ENCODE data around the gene DGKD. TPM values are rescaled to one million over a fixed set of nuclear protein-coding genes. Genes with fewer than 3 reads are reported as not detected.

Gene DGKD
- polyA plus RNA-seq, 3 donors: 14.5 to 67.5 (median 16.6) TPM

DNA sequence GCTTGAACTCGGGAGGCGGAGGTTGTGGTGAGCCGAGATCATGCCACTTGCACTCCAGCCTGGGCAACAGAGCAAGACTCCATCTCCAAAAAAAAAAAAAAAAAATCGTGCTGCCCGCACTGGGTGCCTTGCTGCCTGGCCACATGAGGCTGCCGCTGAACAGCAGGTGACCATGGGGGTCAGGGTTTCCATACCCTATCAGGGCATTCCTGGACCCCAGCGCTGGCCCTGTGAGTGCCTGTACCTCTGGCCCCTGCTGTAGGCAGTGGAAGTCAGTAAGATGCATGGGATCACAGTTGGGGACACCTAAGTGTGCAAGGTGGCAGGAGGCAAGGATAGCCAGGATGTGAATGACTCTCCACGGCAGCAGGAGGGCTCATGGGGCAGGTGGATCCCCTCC lies 27.8 kb upstream of the DGKD start:
- no peaks in the 10 kb centered on the region for H4K20me1 ChIP-seq (ENCODE audit: insufficient read depth, low read length)
- H2AFZ ChIP-seq (ENCODE audit: insufficient read depth, low read depth, low read length, poor library complexity, severe bottlenecking): no peak overlapping the region
- peaks cover 0 to 4% (median 1%) of the 10 kb centered on the region in 3 donors for H3K27me3 Mint-ChIP-seq (ENCODE audit: low read depth in 3 of 3)
- H3K79me2 ChIP-seq (ENCODE audit: insufficient read depth, low read length): no peaks in the 10 kb centered on the region
- 92% methylated on average over 8 of the region's 8 CpGs for WGBS (ENCODE audit: insufficient coverage)
- peaks cover 35% of the 10 kb centered on the region for H3K4me1 Mint-ChIP-seq
- no peak overlapping the region for H3K4me3 ChIP-seq (replicated peaks in 1 of 3; ENCODE audit: low read depth in 2 of 3, low read length in 3 of 3)
- H3K4me1 ChIP-seq (ENCODE audit: control insufficient read depth in 1 of 2, insufficient read depth in 2 of 2, low read length in 2 of 2): peaks cover 26 to 27% of the 10 kb centered on the region in 2 donors
- TF ChIP-seq, protein P1, sequence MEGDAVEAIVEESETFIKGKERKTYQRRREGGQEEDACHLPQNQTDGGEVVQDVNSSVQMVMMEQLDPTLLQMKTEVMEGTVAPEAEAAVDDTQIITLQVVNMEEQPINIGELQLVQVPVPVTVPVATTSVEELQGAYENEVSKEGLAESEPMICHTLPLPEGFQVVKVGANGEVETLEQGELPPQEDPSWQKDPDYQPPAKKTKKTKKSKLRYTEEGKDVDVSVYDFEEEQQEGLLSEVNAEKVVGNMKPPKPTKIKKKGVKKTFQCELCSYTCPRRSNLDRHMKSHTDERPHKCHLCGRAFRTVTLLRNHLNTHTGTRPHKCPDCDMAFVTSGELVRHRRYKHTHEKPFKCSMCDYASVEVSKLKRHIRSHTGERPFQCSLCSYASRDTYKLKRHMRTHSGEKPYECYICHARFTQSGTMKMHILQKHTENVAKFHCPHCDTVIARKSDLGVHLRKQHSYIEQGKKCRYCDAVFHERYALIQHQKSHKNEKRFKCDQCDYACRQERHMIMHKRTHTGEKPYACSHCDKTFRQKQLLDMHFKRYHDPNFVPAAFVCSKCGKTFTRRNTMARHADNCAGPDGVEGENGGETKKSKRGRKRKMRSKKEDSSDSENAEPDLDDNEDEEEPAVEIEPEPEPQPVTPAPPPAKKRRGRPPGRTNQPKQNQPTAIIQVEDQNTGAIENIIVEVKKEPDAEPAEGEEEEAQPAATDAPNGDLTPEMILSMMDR (IDR thresholded peaks at IDR 0.05): no peak
- H3K9me3 ChIP-seq (replicated peaks in 1 of 2; ENCODE audit: control insufficient read depth in 1 of 2, insufficient read depth in 1 of 2, low read length in 2 of 2): no peaks in the 10 kb centered on the region
- peak overlapping the region in 1 of 7 donors; percentile 33 for H3K27ac Mint-ChIP-seq
- H3K4me3 Mint-ChIP-seq: no peak overlapping the region
- intact Hi-C loops (cut with micrococcal nuclease): no loop called here
- peaks cover 0 to 5% of the 10 kb centered on the region in 2 donors for H3K36me3 Mint-ChIP-seq
- H3K9ac ChIP-seq (ENCODE audit: insufficient read depth, low read length, poor library complexity, severe bottlenecking): no peak overlapping the region
- DNase-seq: no peak
- peaks cover 0 to 4% (median 1%) of the 10 kb centered on the region in 7 donors for H3K9me3 Mint-ChIP-seq
- no peak overlapping the region for H3K4me2 ChIP-seq (replicated peaks; ENCODE audit: extremely low read depth, low read length, poor library complexity, severe bottlenecking)
- H3K36me3 ChIP-seq (replicated peaks in 1 of 2; ENCODE audit: control insufficient read depth in 1 of 2, insufficient read depth in 2 of 2, low read length in 2 of 2): no peaks in the 10 kb centered on the region
- H3K27me3 ChIP-seq (ENCODE audit: control insufficient read depth in 2 of 2, insufficient read depth in 2 of 2, low read length in 2 of 2): no peaks in the 10 kb centered on the region
- H3K27ac ChIP-seq (ENCODE audit: low read depth in 1 of 2, low read length in 2 of 2): no peak overlapping the region

DNA sequence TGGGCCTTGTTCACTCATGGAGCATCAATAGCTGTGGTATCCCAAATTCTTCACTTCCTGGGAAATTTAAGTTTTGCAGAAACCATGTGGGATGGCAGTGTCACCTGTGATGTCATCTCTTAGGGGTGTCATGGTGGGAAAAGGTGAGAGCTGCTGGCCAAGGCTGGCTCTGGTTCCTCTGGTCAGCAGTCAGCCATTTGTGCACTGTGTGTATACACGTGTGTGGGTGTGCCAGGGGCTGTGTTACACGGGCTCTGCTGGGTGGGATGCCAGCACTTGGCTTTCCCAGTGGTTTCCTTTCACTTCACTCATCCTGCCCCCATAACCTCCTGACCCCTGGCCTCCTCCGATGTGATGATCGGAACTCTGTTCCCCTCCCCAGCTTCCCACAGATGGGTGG lies 25.4 kb upstream of the DGKD start:
- no peaks in the 10 kb centered on the region for H3K79me2 ChIP-seq (ENCODE audit: insufficient read depth, low read length)
- no peaks in the 10 kb centered on the region for H3K36me3 ChIP-seq (replicated peaks in 1 of 2; ENCODE audit: control insufficient read depth in 1 of 2, insufficient read depth in 2 of 2, low read length in 2 of 2)
- H2AFZ ChIP-seq (ENCODE audit: insufficient read depth, low read depth, low read length, poor library complexity, severe bottlenecking): no peak overlapping the region
- Mint-ChIP-seq H3K4me3 (no peak overlapping the region), H3K9me3 (peaks cover 0 to 4% (median 1%) of the 10 kb centered on the region in 7 donors), H3K27me3 (ENCODE audit: low read depth in 3 of 3) (peaks cover 0 to 4% (median 1%) of the 10 kb centered on the region in 3 donors), H3K36me3 (peaks cover 1 to 6% of the 10 kb centered on the region in 2 donors), H3K4me1 (peaks cover 57% of the 10 kb centered on the region), H3K27ac (peak overlapping the region in 1 of 7 donors; percentile 30)
- H3K27me3 ChIP-seq (ENCODE audit: control insufficient read depth in 2 of 2, insufficient read depth in 2 of 2, low read length in 2 of 2): no peaks in the 10 kb centered on the region
- WGBS (ENCODE audit: insufficient coverage): 100% methylated on average over 1 of the region's 4 CpGs
- intact Hi-C loops (cut with micrococcal nuclease): no loop called here
- no peak overlapping the region for H3K4me2 ChIP-seq (replicated peaks; ENCODE audit: extremely low read depth, low read length, poor library complexity, severe bottlenecking)
- DNase-seq: no peak
- no peaks in the 10 kb centered on the region for H3K9me3 ChIP-seq (replicated peaks in 1 of 2; ENCODE audit: control insufficient read depth in 1 of 2, insufficient read depth in 1 of 2, low read length in 2 of 2)
- H3K4me1 ChIP-seq (ENCODE audit: control insufficient read depth in 1 of 2, insufficient read depth in 2 of 2, low read length in 2 of 2): peaks cover 49 to 51% of the 10 kb centered on the region in 2 donors
- H4K20me1 ChIP-seq (ENCODE audit: insufficient read depth, low read length): no peaks in the 10 kb centered on the region
- TF ChIP-seq, protein P1 (IDR thresholded peaks at IDR 0.05): no peak
- no peak overlapping the region for H3K27ac ChIP-seq (ENCODE audit: low read depth in 1 of 2, low read length in 2 of 2)
- no peak overlapping the region for H3K9ac ChIP-seq (ENCODE audit: insufficient read depth, low read length, poor library complexity, severe bottlenecking)
- no peak overlapping the region for H3K4me3 ChIP-seq (replicated peaks in 1 of 3; ENCODE audit: low read depth in 2 of 3, low read length in 3 of 3)
